ENCODE results near the gene FMNL2. TPM values are rescaled to one million over a fixed set of nuclear protein-coding genes. Genes with fewer than 3 reads are reported as not detected.

Gene FMNL2
- polyA plus RNA-seq, 1 donor: 35.3 TPM

DNA sequence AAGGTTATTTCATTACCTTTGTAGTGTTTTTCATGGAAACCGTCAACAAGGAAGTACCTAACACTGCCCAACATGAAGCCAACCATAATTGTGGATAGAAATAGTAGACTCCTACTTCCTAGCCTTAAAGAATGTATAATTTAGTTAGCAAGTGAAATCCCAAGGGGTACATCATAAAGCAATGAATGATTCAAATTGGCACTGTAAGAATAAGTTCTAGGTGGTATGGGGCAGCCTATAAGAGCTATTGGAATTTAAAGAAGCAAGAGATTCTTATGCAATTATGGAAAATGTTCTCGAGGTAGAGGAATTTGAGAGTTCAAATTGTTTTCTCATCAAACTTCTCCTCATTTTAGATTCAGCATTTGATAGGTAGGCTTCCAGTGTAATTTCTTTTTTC, 157.9 kb downstream of the FMNL2 start:
- Histone ChIP-seq H3K4me3 (ENCODE audit: low read length) (no peak overlapping the region), H3K9me3 (ENCODE audit: control insufficient read depth, low read depth, low read length) (no peaks in the 10 kb centered on the region), H3K4me1 (ENCODE audit: control insufficient read depth, insufficient read depth, low read length) (peaks cover 13% of the 10 kb centered on the region), H3K27ac (ENCODE audit: low read length) (no peak overlapping the region), H3K36me3 (ENCODE audit: control insufficient read depth, insufficient read depth, low read length) (no peaks in the 10 kb centered on the region), H3K27me3 (ENCODE audit: control insufficient read depth, insufficient read depth, low read length) (no peaks in the 10 kb centered on the region)
- WGBS (ENCODE audit: insufficient coverage, low lambda C conversion rate): no CpG with 5 or more reads among the region's 2 CpGs
- no peak for DNase-seq

DNA sequence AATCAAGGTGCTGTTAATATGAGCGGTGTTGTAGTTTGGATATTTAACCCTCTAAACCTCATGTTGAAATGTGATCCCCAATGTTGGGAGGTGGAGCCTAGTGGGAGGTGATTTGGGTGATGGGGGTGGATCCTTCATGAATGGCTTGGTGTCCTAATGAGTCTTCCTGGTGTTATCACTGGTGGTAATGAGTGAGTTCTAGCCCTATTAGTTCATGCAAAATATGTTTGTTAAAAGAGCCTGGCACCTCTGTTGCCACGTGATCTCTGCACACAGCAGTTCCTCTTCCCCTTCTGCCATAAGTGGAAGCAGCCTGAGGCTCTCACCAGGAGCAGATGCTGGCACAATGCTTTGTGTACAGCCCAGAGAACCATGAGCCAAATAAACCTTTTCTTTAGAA, 158.4 kb downstream of the FMNL2 start:
- no CpG with 5 or more reads among the region's 2 CpGs for WGBS (ENCODE audit: insufficient coverage, low lambda C conversion rate)
- no peak overlapping the region for H3K27ac ChIP-seq (ENCODE audit: low read length)
- no peaks in the 10 kb centered on the region for H3K27me3 ChIP-seq (ENCODE audit: control insufficient read depth, insufficient read depth, low read length)
- no peaks in the 10 kb centered on the region for H3K9me3 ChIP-seq (ENCODE audit: control insufficient read depth, low read depth, low read length)
- H3K36me3 ChIP-seq (ENCODE audit: control insufficient read depth, insufficient read depth, low read length): no peaks in the 10 kb centered on the region
- DNase-seq: no peak
- H3K4me1 ChIP-seq (ENCODE audit: control insufficient read depth, insufficient read depth, low read length): peaks cover 14% of the 10 kb centered on the region
- H3K4me3 ChIP-seq (ENCODE audit: low read length): no peak overlapping the region

DNA sequence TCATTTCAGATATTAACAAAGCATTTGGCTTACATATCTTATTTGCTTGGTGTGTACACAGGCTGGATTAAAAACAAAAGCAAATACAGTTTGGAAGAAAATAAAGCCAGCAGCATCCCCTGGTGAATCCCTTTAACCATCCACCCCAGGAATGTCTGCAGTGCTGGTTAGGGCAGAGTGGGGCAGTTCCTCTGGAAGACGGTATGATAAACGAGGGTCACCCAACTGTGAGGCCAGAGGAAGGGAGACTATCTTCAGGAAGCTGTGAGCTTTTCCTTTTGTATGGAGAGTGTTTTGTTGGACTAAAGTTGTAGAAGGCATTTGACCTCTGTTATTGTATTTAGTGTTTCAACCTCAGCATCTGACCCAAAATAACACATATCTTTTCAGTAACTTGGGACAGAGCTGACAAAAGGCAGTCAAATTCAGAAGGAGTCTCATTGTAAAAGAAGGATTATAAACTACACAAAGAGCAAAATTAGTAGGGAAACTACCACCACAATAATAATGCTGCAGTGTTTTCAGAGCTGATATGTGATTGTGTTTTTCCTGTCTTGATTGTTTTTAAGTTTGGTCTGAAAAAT, 159.1 kb downstream of the FMNL2 start:
- H3K9me3 ChIP-seq (ENCODE audit: control insufficient read depth, low read depth, low read length): no peaks in the 10 kb centered on the region
- no peaks in the 10 kb centered on the region for H3K36me3 ChIP-seq (ENCODE audit: control insufficient read depth, insufficient read depth, low read length)
- no peak overlapping the region for H3K4me3 ChIP-seq (ENCODE audit: low read length)
- H3K27ac ChIP-seq (ENCODE audit: low read length): no peak overlapping the region
- H3K4me1 ChIP-seq (ENCODE audit: control insufficient read depth, insufficient read depth, low read length): peaks cover 17% of the 10 kb centered on the region
- DNase-seq: no peak
- no peaks in the 10 kb centered on the region for H3K27me3 ChIP-seq (ENCODE audit: control insufficient read depth, insufficient read depth, low read length)
- no CpG with 5 or more reads among the region's 2 CpGs for WGBS (ENCODE audit: insufficient coverage, low lambda C conversion rate)

DNA sequence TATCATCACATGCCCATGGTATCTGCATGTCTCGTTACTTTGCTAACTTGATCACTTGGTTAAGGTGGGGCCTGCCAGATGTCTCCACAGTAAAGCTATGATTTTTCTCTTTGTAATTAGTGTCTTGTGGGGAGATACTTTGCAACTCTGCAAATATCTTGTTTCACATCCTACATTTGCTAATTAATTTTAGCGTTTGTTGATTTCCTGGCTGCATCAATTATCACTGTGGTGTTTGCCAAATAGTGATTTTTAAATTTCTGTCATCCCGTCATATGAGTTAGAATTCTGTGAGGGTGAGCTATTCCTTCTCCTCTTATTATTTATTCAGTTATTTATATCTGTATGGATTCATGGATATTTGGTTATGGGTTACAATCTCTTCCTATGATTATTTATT, 161.4 kb downstream of the FMNL2 start:
- WGBS (ENCODE audit: insufficient coverage, low lambda C conversion rate): 100% methylated on average over 1 of the region's 3 CpGs
- DNase-seq: no peak
- no peak overlapping the region for H3K27ac ChIP-seq (ENCODE audit: low read length)
- H3K4me3 ChIP-seq (ENCODE audit: low read length): no peak overlapping the region
- peaks cover 19% of the 10 kb centered on the region for H3K4me1 ChIP-seq (ENCODE audit: control insufficient read depth, insufficient read depth, low read length)
- H3K36me3 ChIP-seq (ENCODE audit: control insufficient read depth, insufficient read depth, low read length): no peaks in the 10 kb centered on the region
- H3K27me3 ChIP-seq (ENCODE audit: control insufficient read depth, insufficient read depth, low read length): no peaks in the 10 kb centered on the region
- no peaks in the 10 kb centered on the region for H3K9me3 ChIP-seq (ENCODE audit: control insufficient read depth, low read depth, low read length)

DNA sequence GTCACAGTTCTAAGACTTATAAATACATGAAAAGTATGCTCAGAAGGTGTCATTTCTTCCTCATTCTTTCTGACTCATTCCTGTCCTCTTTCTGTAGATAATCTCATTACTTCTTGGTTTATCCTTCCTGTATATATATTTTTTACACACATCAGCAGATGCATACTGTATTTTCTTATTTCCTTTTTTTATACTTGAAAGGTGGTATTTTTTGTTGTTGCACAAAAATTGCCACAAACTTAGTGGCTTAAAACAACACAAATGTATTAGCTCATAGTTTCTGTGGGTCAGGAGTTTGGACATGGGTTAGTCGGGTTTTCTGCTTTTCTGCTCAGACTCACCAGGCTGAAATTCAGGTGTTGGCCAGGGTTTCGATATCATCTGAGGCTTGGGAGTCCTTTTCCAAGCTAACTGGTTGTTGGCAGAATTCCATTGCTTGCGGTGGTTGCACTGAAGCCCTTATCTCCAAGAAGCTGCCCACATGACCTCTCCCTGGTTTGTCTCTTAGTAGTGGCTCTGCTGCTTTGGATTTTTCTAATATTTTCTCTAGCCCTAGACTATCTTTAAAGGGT, 162.6 kb downstream of the FMNL2 start:
- no CpG with 5 or more reads among the region's 3 CpGs for WGBS (ENCODE audit: insufficient coverage, low lambda C conversion rate)
- peak overlapping the region; percentile 75 for H3K27ac ChIP-seq (ENCODE audit: low read length)
- no peaks in the 10 kb centered on the region for H3K9me3 ChIP-seq (ENCODE audit: control insufficient read depth, low read depth, low read length)
- peak; percentile 51 to 72 for DNase-seq
- no peak overlapping the region for H3K4me3 ChIP-seq (ENCODE audit: low read length)
- H3K27me3 ChIP-seq (ENCODE audit: control insufficient read depth, insufficient read depth, low read length): no peaks in the 10 kb centered on the region
- peaks cover 18% of the 10 kb centered on the region for H3K4me1 ChIP-seq (ENCODE audit: control insufficient read depth, insufficient read depth, low read length)
- no peaks in the 10 kb centered on the region for H3K36me3 ChIP-seq (ENCODE audit: control insufficient read depth, insufficient read depth, low read length)

DNA sequence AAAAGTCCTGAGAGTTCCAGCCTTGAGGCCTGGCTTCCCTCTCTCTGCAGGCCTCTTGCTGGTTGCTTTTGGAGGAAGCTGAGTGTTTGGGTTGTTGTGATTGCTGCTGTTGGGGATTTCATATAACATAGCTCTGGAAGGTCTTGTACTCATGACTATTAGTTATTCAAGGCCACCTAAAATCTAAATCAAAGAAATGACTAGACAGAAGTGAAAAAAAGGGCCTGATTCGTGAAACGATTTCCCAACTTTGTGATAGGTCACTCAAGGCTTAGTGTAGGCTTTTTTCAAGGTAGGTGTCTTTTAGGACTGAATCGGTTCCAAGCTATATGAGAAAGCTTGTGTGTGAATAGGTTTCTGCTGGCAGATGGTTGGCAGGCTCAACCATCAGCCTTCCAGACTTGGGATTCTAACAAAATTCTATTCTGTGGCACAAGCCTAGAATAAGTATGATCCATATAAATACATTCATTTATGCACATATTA, 164.4 kb downstream of the FMNL2 start:
- DNase-seq: no peak
- H3K9me3 ChIP-seq (ENCODE audit: control insufficient read depth, low read depth, low read length): no peaks in the 10 kb centered on the region
- no CpG with 5 or more reads among the region's 3 CpGs for WGBS (ENCODE audit: insufficient coverage, low lambda C conversion rate)
- H3K4me3 ChIP-seq (ENCODE audit: low read length): no peak overlapping the region
- no peaks in the 10 kb centered on the region for H3K27me3 ChIP-seq (ENCODE audit: control insufficient read depth, insufficient read depth, low read length)
- H3K4me1 ChIP-seq (ENCODE audit: control insufficient read depth, insufficient read depth, low read length): peaks cover 18% of the 10 kb centered on the region
- H3K36me3 ChIP-seq (ENCODE audit: control insufficient read depth, insufficient read depth, low read length): no peaks in the 10 kb centered on the region
- H3K27ac ChIP-seq (ENCODE audit: low read length): peak overlapping the region; percentile 75

DNA sequence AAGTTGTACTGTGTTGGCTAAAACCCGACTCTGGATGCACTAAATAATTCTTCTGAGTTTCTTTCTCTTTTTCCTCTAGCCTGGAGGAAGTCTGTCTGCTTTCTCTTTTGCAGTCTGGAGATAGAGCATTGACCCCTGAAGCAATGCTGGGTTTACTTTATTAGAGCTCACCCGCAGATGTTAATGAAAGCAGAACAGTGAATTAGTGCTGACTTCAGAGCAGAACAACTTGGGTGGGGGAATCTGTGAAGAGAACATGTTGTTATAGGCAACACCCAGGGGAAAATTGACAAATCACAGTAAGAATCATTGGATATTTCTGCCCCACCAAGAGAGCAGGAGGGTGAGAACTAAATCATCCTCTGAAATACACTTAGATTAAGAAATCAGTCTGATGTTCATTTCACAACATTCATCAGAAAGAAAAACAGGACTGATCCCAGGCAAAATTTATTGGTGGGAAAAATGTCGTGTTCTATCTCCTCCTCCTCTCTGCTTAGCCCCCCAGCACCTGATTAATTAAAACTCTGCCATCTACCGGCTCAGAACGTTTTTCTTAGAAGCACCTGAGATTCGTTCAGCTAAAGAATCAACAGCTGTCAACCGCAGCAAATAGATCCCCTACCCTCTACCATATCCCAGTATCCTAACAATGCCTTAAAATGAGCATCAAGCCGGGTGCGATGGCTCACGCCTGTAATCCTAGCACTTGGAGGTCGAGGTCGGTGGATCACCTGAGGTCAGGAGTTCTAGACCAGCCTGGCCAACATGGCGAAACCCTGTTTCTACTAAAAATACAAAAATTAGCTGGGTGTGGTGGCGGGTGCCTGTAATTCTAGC, 165.1 kb downstream of the FMNL2 start:
- Histone ChIP-seq H3K27ac (ENCODE audit: low read length) (peak overlapping the region; percentile 75), H3K4me1 (ENCODE audit: control insufficient read depth, insufficient read depth, low read length) (peaks cover 18% of the 10 kb centered on the region), H3K9me3 (ENCODE audit: control insufficient read depth, low read depth, low read length) (no peaks in the 10 kb centered on the region), H3K36me3 (ENCODE audit: control insufficient read depth, insufficient read depth, low read length) (no peaks in the 10 kb centered on the region), H3K27me3 (ENCODE audit: control insufficient read depth, insufficient read depth, low read length) (no peaks in the 10 kb centered on the region), H3K4me3 (ENCODE audit: low read length) (no peak overlapping the region)
- no CpG with 5 or more reads among the region's 14 CpGs for WGBS (ENCODE audit: insufficient coverage, low lambda C conversion rate)
- DNase-seq: peak; percentile 48 to 80

DNA sequence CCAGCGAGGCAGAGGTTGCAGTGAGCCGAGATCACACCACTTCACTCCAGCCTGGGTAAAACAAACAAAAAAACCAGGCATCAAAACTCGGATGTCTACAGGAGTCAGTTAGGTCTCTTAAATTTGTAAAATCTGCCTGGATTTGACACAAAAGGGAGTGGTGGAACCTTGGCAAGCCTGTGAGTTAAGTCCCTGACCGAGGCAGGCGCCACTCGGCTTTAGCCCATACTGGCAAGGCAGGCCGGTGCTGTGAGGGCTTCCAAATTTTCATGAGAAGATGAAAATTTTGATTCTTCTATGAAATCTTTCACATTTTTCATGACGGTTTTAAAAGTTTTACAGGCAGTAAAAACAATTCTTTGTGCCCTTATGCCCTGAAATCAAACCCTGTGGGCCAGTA, 165.8 kb downstream of the FMNL2 start:
- no peaks in the 10 kb centered on the region for H3K27me3 ChIP-seq (ENCODE audit: control insufficient read depth, insufficient read depth, low read length)
- H3K9me3 ChIP-seq (ENCODE audit: control insufficient read depth, low read depth, low read length): no peaks in the 10 kb centered on the region
- no peak overlapping the region for H3K4me3 ChIP-seq (ENCODE audit: low read length)
- no CpG with 5 or more reads among the region's 8 CpGs for WGBS (ENCODE audit: insufficient coverage, low lambda C conversion rate)
- no peak overlapping the region for H3K27ac ChIP-seq (ENCODE audit: low read length)
- no peak for DNase-seq
- peaks cover 18% of the 10 kb centered on the region for H3K4me1 ChIP-seq (ENCODE audit: control insufficient read depth, insufficient read depth, low read length)
- H3K36me3 ChIP-seq (ENCODE audit: control insufficient read depth, insufficient read depth, low read length): no peaks in the 10 kb centered on the region

DNA sequence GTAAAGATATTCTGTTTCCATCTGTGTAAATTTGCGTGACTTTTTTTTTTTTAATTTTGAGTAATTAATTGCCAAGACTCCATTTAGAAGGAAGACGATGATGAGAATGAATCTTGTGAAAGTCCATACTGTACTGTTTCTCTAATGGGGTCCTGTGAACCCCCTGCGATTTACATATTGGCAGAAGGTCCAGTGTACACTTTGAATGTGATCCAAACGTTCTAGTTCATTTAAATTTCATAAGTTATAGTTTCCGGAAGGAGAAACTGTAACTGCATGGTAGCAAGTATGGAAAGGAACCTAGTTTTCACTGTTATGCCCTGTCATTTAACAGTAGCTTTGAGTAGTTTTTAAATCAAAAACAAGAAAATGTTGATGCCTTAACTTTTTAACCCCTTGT, 166.7 kb downstream of the FMNL2 start:
- peaks cover 18% of the 10 kb centered on the region for H3K4me1 ChIP-seq (ENCODE audit: control insufficient read depth, insufficient read depth, low read length)
- H3K9me3 ChIP-seq (ENCODE audit: control insufficient read depth, low read depth, low read length): no peaks in the 10 kb centered on the region
- H3K4me3 ChIP-seq (ENCODE audit: low read length): no peak overlapping the region
- DNase-seq: no peak
- H3K27ac ChIP-seq (ENCODE audit: low read length): no peak overlapping the region
- H3K27me3 ChIP-seq (ENCODE audit: control insufficient read depth, insufficient read depth, low read length): no peaks in the 10 kb centered on the region
- H3K36me3 ChIP-seq (ENCODE audit: control insufficient read depth, insufficient read depth, low read length): no peaks in the 10 kb centered on the region
- WGBS (ENCODE audit: insufficient coverage, low lambda C conversion rate): 88% methylated on average over 3 of the region's 5 CpGs

DNA sequence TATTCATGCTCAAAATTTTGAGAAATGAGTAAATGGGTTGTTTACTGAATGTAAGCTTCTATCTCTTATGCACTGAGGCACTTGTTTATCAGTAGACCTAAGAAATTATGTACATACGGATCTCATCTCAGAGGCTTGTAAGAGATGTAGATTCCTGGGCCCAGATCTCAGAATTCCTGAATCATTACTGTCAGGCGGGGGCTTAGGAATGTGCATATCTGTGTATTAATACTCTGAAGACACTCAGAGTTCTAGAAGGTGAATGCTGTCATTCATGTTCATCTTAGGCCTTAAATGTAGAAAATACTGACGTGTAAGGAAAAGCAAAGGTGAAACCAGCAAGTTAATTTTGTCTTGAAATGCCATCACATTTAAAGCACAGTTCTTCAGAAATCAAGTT, 169.6 kb downstream of the FMNL2 start:
- DNase-seq: no peak
- H3K4me3 ChIP-seq (ENCODE audit: low read length): no peak overlapping the region
- H3K4me1 ChIP-seq (ENCODE audit: control insufficient read depth, insufficient read depth, low read length): peaks cover 3% of the 10 kb centered on the region
- H3K27me3 ChIP-seq (ENCODE audit: control insufficient read depth, insufficient read depth, low read length): no peaks in the 10 kb centered on the region
- H3K36me3 ChIP-seq (ENCODE audit: control insufficient read depth, insufficient read depth, low read length): no peaks in the 10 kb centered on the region
- WGBS (ENCODE audit: insufficient coverage, low lambda C conversion rate): 100% methylated on average over 1 of the region's 3 CpGs
- H3K9me3 ChIP-seq (ENCODE audit: control insufficient read depth, low read depth, low read length): no peaks in the 10 kb centered on the region
- H3K27ac ChIP-seq (ENCODE audit: low read length): no peak overlapping the region

All from large intestine (tissue), 3 donors.